Measurements from ENCODE around the gene PDE4D.
"Not testable (repeated sequence)": the region's sequence is repeated elsewhere in the genome, so short reads cannot be mapped to it uniquely, and the experiment has no call there.

The PDE4D gene

DNA sequence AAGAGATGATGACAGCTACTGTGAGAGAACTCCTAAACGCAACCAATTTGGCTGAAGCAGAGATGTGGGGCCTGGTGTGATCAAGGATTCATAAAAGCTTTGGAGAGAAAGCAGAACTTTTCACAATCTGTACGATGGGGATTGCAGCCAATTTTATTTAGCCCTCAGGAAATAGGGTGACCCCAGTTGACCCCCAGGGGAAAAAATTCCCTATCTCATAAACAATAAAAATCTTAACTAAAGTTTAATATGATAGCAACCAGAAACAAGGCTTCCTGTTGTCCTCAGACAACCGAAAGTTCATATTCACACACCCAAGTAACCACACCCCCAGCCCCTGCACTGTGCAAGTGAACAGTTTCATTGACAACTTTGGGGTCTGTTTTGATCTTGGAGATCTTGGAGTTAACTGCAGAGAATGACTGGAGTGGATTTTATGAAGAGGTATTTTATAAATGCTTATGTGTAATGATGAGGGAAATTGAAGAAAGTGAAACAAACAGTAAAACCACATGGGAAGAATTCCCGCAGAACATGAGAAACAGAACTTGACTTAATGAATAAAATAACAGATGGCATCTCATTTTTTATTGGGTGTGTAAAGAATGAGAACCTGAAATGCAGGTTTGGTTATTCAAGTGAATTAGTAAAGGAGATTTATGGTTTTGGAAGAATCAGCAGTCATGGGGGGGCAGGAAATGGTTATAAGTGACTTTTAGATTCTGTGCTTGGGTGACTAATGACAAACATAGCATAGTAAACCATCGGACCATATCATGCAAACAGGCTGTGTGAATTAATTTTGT lies 94.5 kb downstream of the PDE4D start:
- DNase-seq: peak; percentile 71

DNA sequence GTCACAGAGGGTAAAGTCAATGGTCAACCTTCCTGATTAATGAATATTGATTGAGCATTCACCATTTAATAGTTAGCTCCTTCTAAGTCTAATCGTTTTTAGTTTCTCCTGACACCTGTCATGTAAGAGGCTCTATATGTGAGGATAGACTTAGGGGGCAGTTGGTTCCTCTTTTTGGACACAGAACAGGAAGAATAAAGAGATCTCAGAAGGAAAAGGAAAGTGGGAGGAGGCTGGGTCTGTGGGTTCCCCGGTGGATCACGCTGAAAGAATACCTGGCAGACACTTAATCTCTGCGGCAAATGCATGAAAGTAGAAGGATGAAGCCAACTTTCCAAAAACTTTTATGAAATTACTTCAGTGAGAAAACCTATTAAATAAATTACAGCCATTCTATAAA lies 98.4 kb downstream of the PDE4D start:
- no peak for DNase-seq

- no peak for DNase-seq
Observed at GRCh38 chr5:59792983-59793585, 100.4 kb downstream of the PDE4D start.

DNA sequence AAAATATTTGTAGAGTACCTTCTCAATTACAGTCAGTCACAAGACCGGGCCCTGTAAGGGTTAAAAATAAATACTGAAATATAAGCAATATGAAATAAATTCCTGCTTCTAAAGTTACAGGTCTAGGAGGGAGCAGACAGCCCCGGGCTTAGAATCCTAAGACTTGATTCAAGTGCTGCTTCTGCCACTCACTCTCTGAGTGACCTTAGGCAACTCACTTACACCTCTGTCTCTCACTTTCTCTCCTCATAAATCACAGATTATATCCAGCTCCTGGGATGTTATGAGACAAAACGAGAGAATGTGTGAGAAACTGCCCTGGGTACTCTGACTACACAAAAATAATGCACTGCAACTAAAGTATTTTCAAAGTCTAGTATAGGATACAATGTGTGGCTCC lies 101.9 kb downstream of the PDE4D start:
- no peak for DNase-seq

- no peak for DNase-seq
Observed at GRCh38 chr5:59790776-59791475, 102.6 kb downstream of the PDE4D start.

- no peak for DNase-seq
Observed at GRCh38 chr5:59790376-59790775, 103.2 kb downstream of the PDE4D start.

DNA sequence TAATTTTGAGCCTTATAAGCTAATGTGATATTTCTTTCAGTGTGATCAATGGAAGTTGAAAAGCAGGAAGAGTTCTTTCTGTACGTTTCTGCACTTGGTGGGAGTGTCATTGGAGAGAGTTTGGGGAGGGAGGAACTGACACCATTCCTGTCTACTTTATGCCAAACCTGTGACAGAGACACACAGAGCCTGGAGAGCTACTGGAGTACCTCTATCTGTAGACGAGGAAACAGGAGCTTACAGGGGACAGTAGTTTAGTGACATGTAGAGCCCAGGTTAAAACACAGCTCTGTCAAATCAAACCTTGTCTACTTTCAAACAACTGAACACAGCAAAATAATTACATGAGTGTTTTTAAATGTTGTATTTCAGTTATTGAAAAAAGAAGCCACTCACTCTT lies 103.6 kb downstream of the PDE4D start:
- DNase-seq: no peak

GRCh38 chr5:59789197-59789596 lies 104.3 kb downstream of the PDE4D start:
- no peak for DNase-seq

GRCh38 chr5:59786334-59786805 lies 107.2 kb downstream of the PDE4D start:
- DNase-seq: no peak

GRCh38 chr5:59785676-59786333 lies 107.7 kb downstream of the PDE4D start:
- no peak for DNase-seq

DNA sequence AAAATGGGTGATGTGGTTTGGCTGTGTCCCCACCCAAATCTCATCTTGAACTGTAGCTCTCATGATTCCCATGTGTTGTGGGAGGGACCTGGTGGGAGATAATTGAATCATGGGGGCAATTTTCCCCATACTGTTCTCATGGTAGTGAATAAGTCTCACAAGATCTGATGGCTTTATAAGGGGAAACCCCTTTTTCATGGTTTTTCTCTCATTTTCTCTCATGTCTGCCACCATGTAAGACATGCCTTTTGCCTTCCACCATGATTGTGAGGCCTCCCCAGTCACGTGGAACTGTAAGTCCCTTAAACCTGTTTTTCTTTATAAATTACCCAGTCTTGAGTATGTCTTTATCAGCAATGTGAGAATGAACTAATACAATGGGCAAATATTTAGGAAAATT lies 108.8 kb downstream of the PDE4D start:
- not testable (repeated sequence) for DNase-seq

GRCh38 chr5:59783264-59783663 lies 110.3 kb downstream of the PDE4D start:
- no peak for DNase-seq

DNA sequence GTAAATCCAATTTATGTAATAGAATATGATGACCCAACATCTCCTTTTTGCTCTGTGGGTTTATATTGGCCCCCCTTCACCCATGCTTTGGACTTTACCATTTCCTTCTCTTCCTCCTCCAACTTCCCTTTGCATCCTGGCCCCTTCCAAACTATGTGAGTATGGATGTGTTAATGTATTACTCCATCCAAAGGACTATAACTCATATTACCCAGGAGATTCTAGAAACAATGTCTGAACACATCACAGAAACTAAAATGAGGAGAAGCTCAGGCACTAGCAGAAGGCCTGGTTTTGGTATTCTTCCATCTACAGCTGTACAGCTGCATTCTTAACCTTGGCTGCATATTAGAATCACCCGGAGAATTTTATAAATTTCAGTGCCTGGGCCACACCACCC lies 110.7 kb downstream of the PDE4D start:
- no peak for DNase-seq

DNA sequence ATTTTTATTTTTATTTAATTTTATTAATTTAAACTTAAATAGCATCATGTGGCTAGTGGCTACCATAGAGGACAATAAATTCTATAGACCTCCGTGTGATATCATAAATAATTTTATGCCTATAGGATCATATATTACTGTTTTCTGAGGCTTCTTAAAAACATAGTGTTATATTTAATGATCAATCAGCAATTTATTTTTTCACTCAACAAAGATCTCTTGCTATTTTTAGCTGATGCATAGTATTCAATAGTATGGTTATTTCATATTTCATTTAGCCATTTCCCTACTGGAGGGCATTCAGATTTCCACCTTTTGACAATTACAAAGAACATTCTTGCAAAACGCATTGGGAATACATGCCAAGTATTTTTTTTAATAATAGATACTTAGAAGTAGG lies 114.1 kb downstream of the PDE4D start:
- no peak for DNase-seq

DNA sequence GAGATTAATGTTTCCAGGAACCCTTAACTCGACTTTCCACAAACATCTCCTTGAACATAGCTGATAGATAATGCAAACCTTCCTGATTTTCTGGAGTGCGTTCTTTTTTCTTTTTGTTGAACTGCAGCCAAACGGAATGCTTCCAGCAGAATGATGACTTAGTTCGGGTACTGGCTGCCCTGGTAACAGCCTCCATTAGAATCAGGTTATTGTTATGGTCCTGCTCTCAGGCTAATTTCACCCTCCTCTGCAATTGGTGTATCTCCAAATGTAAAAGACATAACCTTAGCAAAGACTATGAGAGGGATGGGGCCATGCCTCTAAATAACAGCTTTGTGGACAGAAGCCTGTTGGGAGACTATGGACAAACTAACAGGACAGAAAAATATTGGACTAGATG lies 116.5 kb downstream of the PDE4D start:
- no peak for DNase-seq

DNA sequence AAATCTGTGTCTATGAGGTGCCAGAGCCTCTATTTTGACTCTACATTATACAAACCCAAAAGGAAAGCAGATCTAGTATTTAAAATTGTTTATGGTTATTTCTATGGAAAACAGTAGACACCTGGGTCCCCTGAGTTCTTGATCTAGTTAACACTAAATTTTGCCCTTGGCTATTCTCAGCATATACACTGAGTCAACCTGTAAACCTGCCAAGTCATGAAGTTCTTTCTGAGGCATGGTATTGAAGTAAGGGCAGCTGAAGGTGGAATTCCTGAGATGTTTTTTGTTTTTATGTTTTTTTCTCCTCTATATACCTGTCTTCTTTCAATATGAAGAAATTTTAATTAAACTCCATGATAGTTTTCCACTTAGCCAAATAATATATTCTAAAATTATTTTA lies 120.2 kb downstream of the PDE4D start:
- no peak for DNase-seq

DNA sequence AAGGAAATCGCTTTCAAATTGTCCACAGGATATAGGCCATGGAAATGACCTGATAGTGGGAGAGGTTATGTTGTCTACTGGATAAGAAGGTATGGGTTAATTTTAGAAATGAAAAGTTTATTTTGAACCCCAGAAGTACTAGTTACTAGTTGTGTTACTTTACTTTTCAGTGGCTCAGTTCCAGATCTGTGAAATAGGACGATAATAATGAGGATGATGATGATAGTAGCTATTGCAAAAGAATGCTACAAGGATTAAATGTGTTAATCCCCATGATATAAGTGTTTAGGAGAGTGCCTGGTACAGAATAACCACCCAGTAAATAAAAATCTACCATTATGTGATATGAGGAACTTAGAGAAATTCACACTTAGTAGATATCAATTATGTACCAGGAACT lies 120.8 kb downstream of the PDE4D start:
- no peak for DNase-seq

DNA sequence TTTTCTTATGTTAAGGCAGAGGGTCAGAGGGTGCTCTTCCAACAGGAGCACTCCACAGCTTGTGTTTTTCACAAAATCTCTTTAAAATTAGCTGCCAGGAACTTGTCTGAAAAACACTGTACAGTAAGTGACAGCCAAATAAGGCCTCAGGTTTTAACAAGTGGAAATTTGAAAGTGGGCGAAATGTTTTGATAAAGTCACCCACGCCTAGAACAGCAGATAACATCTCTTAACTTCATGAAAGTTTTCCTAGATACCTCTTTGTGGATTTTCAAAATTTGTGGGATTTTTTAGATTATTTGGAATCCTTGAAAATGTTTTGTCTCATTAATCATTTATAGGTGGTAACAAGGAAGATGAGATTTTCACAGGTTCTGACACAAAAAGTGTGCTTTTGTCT lies 121.3 kb downstream of the PDE4D start:
- no peak for DNase-seq

DNA sequence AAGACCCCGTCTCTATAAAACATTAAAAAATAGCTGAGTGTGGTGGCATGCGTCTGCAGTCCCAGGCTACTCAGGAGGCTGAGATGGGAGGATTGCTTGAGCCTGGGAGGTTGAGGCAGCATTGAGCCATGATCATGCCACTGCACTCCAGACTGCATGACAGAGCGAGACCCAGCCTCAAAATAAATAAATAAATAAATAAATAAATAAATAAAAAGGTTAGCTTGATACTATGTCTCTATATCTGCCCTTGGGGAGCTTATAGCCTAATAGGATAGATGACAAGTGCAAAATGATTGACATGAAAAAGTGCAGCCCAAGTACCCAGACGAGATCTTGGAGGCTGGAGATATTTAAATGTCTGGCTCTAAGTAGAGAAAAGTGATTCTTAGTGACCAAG lies 122.6 kb downstream of the PDE4D start:
- DNase-seq: no peak

DNA sequence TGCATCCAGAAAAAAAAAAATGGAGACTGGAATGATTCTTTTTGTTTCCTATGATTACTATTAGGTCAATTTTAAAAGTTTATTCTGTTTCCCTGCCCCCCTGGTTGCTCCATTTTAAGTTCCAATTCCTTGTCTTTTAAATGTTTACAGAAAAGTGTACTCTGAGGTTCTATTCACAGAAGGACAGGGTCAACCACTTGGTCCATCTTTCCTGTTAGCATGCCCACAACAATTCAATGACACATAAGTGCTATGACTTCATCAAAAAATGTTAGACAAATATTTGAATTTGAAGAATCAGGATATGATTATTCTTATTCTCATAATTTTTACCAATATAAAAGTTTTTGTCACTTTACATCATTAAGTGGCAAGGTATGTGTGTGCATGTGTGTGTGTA lies 123.7 kb downstream of the PDE4D start:
- no peak for DNase-seq

DNA sequence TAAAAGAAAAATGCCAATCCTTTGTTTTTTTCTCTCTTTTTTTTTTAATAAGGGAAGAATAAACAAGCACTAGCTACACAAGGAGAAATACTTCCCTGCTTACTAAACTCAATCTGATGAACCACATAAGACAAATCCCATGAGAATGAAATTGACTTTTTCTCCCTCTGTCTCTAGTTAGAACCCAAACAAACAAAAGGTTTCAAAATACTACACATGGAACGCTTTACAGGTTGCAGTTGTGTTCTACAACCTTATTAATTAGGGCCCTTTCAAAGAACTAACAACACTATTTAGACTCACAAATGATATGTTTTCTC lies 124.5 kb downstream of the PDE4D start:
- no peak for DNase-seq

DNA sequence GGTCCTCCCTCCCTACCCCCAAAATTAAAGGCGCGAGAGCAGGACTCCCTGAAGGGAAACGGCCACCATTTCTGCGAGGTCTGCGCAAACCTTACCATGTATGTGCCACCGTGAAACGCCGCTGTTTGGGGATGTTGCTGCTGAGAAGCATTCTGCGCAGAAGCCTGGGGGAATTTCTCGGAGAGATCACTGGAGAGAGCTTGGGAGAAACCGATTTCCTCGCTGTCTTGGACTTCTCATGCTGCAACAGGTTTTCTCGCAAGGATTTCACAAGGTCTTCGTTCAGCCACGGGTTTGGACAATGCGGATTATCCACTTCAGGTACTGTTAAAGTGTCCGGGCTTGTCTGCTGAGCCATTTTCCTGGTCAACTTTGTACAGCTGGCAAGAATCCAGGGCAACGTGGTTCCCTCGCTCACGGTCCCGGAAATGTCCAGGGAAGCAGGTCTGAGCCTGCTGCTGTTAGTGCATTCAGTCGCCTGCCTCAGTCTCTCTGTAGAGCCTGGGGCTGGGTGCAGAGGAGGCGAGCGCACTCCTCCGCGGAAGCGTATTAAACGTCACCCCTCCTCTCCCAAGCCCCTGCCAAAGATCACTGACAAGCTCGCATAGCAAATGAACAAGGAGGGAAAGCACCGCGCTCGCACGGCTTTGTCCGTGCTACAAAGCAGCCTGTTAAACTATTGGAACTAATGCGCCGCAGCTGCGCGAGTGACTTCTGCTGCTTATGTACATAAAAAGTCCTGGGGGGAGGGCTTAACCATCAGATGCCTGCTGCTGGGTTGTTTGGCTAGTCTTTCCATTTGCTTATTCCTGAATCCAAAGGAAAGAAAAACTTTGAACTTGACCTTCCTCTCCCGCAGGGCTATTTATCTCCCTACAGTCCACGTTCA lies 125.1 kb downstream of the PDE4D start:
- peak; percentile 85 for DNase-seq

DNA sequence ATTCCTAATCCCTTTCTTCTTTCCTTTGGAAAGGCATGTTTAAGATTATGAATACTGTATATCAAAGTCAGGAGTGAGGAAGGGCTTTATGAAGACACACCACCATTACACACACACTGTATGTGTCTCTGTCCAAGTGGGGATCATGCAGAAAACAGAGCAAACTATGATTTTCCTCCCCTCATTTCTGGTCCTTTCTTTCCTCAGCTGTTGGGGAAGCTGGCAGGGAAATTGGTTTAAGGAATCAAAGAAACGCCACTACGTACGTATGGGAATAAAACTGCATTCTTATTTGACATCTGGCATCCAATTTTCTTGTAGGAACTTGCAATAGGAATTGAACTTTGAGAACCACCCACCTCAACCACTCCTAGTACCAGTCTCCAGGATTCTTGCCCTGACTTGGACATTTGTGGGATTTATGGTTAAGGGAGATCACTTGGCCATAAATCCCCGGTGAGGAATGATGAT lies 125.8 kb downstream of the PDE4D start:
- DNase-seq: no peak

Measured in NCI-H748 treated with DMSO at 0.1 percent for 48 hours (cell line).